GM23248 (cell line): Measurements from ENCODE around the gene RNF157.

ENCODE experiments used
- EZH2 ChIP-seq: fragments of 200-600 bp; sonication (generic); IDR thresholded peaks from 2 replicates; pipeline ENCODE4 v1.6.1; 2018; ENCODE audit warnings: antibody characterized with exemption, mild to moderate bottlenecking; ENCODE audit not compliant: insufficient read depth, poor library complexity, severe bottlenecking
- EZH2phosphoT487 ChIP-seq: fragments of 200-600 bp; sonication (generic); IDR thresholded peaks from 2 replicates; pipeline ENCODE4 v1.6.1; 2018; ENCODE audit warnings: antibody characterized with exemption, moderate library complexity, mild to moderate bottlenecking, low read depth; ENCODE audit not compliant: insufficient read depth

GRCh38 chr17:76200354-76200753 is 39.9 kb downstream of the RNF157 start:
- TF ChIP-seq EZH2 (no peak), EZH2phosphoT487 (no peak)
